SK-N-DZ (cell line): ENCODE data around the gene TENT5A.

Experiments used
- DNase-seq: peaks from one replicate; pipeline ENCODE4 v3.0.0-alpha.2; 2015; ENCODE audit warnings: low spot score

The TENT5A gene

DNA sequence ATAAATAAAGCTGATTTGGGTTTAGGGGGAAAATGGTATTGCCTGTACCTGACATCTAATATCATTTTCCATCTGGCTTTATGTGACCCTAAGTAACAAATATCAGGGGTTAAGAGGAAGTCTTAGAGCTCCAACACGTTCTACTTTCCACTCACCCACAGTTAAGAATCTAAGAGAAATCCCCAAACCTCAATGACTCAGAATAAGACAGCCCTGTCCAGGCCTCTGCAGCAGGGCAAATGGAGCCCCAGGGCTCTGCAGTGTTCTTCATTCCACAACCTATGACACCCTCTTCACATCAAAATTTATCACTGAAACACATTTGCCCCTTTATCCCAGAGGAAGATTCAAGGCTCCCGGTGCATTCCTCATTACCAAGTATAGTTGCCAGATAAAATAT, 20.3 kb upstream of the TENT5A start:
- DNase-seq, result no peak

DNA sequence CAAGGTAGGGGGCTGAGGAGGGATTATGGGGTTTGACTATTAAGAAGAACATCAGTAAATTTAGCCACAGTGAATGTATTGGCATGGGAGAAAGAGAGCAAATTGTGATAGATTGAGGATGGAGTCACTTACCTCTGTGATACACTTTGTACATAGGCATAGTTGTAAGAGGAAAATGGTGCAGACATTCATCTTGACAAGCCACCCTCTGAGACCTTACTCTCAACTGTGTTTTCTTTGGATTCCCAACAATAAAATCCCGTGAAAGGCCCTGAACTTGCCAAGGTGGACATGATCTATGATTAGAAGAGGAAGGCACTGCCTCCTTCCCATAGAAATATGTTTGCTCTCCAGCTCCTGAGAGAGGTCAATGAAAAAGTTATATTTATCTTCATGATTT, 18.6 kb upstream of the TENT5A start:
- DNase-seq, result no peak

DNA sequence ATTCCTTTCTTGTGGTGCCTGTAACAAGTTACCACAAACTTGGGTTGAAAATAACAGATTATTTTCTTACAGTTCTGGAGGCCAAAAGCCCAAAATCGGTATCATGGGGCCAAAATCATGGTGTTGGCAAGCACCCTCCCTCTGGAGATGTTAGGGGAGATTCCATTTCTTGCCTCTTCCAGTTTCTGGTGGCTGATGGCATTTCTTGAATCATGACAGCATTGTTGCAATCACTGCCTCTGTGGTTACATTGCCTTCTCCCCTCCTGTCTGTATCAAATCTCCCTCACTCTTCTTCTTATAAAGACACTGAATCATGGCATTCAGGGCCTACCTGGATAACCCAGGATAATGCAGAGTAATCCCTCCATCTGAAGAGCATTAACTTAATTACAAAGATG, 17.9 kb upstream of the TENT5A start:
- DNase-seq, result no peak

DNA sequence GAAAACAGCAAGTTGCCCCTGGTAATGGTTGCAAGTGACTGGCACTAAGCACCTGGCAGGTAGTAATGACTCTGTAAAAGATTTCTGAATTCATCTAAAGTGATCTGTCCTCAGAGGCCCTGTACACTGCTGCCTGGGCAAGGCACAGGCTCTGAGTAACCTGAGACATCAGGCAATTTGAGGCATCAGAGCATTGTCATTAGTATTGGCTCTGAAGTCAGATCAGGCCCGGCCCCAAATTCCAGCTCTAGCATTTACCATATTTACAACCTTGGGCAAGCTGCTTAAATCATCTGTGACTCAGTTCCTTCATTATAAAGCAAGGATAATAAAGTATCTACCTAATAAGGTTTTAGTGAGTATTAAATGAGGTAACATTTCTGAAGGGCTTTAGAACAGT, 17.3 kb upstream of the TENT5A start:
- no peak for DNase-seq

DNA sequence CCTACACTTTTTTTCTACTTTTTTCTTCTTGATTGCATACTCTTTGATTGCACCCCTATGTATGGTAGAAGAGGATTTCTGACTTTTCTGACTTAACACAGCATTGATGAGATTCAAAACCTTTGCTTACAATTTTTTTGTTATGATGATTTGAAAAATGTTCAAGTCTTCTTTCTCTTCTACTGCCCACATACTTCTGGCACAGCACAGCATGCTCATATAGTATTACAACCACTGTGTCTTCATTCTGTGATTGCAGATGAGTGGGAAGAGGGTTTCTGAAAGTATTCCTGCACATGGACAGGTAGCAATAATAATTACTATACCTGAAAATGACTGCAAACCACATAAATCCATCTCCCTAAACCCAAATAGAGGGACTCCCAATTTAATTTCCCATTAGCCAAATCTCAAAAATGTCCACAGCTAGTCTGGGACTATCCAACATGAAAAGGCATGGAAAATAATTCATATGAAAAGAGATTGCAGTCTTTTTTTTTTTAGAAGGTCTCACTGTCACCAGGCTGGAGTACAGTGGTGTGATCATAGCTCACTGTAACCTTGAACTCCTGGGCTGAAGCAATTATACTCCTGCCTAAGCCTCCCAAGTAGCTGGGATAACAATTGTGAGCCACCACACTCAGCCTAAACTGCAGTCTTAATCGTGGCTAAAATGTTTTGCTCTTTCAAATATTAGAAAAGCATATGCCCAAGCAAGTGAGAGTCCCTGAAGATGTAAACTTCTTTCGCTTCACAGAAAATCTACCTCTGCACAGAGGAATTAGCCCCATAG, 15.9 kb upstream of the TENT5A start:
- DNase-seq, result no peak

DNA sequence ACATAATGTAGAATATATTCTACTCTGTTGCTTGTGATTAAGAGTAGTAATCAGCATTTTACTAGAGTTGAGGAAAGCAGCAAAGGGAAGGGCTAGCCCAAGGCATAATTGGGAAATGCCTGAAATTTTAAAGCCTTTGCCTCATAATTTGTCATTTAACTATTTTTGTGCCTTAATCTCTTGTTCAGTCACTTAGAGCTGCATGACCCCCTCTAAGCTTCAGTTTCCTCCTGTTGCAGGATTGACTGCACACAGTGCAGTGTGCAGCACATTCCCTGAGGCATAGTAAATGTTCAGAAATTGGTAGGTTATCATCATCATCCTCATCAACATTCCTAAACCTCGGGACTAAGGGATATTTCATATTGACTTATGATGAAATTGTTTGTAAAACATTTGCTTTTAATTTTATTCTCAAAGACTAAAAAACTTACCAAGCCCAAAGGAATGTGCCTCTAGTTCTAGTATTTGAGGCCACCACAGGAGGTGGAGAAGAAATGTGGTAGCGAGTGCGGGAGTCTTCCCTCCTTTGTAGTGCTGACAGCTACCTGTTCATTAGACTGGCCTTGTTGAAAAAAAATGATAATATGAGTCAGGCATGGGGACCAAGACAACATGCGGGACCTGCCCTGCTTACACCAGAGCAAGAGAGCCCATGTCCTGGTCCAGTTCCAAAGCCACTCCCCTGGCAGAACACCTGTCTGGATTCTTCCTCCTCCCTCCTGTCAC, 14.8 kb upstream of the TENT5A start:
- no peak for DNase-seq

DNA sequence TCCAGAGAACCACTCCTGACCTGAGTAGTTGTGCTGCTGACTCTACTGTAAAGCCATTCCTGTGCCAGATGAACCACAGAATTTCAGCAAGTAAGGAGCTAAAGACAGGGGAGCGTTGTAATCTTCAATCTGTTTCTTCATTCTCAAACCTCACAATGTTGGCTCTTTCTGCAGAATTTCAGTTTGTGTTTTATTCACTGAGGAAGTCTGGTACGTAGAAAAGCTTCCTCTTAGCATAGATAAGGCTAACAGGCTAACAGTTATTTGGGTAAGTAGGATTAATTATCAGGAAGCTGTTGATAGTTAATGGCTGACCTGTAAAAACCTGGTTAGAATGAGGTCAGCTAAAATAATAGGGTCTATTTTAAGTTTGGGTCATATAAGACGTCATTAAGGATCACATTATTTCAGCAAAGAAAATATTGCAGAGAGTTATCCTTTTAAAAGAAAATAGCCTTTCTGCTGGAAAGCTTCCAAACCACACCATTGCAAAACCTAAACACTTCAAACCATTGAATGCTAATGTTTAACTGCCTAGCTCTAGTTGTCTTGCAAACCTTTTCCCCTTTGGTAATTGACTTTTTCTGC, 14.1 kb upstream of the TENT5A start:
- DNase-seq, result no peak

DNA sequence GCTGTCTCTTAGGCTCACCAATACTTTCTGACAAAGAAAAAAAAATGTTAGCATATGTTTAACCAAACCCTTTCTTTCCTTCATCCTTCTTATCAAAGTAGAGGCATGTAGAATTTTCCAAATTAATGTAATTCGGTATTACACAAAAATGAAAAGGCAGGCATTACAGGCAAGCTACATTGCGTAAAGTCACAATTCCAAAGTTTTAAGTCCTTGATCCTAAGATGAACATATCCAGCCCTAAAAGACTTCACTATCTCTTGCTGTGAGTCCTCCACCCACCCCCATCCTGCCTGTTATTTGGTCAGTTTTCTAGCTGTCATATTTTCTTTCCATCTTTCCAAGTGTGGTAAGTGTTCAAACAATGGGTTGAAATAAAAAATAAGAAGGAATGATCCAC, 12.1 kb upstream of the TENT5A start:
- no peak for DNase-seq

DNA sequence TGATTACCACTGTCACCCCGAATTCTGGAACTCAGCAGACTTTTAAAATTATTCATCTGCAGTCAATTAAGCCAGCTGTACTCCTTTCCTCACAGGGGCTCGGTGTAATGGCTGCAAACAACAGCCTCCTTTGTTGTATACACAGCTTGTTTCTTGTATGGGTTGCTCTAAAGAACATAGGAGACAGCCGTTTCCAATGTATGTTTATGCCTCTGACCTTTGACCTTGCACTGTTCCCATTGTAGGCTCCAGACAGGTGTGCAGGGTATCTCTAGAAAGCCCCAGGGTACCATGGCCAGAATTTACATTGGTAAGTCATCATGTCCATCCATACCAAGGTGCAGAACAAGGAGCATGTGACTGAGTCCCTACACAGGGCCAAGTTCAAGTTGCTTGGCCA, 11.5 kb upstream of the TENT5A start:
- DNase-seq, result no peak

DNA sequence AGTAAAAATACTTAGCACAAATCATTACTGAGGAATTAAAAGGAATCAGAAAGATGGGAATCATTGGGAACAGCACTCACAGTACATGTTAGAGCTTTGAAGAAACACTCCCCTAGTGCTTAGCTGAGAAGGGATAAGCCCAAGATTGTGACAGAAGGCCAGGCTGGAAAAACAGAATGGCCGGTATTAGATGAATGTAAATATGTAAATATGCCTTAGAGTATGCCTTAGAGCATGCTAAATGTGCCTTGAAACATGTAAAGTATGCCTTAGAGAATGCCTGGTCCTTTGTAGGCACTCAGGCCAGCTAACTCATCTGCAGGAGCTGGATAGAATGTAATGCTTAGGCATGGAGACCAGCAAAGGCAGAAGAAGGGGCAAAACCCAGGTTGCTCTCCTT, 10.6 kb upstream of the TENT5A start:
- DNase-seq, result no peak

DNA sequence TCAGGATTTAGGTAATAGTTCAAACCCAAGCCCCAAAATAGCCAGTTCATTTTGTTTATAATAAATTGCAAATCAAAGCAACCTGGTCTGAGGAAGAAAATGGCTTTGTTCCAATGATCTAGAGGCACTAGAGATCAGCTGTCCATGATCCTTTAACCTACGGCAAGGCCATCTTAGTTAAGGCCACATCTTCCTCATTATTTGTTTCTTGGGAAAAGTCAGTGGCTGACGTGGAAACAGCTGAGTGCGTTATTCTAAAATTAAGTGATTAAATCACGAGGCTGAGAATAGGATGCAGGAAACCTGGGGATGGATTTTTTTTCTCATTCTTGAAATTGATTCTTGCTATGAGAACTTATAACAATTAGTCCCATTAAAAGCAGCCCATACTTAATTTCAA, 10.1 kb upstream of the TENT5A start:
- DNase-seq, result no peak

DNA sequence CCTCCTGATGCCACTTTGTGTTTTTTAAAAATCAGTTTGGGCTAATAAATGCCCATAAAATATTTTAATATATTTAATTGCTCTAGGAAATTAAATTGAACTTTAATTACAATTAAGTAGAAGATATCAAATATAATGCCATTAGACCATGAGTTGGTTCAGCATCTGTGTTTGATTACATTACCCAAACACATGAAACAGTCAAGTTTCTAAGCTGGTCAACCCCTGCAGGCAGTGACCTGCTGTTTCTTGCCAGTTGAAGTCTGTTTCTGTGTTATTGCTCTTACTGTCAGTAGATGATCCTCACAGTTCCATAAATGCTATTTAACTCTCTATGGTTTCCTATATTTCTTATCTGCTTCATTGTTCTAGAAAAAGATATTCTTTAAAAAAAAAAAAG, 9.7 kb upstream of the TENT5A start:
- no peak for DNase-seq

DNA sequence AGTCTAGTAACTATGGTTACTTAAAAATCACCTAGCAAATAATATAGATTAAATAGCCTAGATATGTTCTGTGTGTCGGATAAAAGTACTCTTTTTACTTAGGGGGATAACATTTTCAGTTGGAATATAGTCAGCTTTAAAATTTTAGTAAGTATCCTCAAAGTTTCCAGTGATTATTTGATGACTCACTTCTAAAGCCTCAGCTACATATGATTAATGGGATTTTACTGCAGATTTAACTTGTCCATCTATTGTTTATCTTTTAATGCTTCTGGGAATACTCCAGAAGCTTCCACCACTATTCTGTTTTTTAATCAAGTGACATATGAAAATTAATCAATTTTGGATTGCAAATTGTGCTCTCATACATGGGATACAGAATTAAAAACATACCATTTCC, 8.7 kb upstream of the TENT5A start:
- no peak for DNase-seq

DNA sequence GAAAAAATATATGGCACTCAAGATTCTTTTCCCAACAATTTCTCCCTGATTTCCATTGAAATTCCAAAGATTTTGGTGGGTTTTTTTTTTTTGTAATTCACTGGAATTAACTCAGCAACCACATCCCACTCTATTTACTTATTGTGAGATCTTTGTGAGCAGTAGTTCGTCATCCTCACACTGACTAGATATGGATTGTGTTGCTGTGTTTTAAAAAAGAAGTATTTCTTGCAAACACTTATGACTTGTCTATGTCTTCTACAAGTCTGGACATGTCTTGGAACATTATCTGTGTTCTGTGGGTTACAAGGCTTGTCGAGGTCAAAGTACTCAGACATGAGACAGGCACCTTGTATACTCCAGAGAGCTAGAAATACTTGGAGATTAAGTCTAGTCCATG, 7.3 kb upstream of the TENT5A start:
- DNase-seq, result no peak

DNA sequence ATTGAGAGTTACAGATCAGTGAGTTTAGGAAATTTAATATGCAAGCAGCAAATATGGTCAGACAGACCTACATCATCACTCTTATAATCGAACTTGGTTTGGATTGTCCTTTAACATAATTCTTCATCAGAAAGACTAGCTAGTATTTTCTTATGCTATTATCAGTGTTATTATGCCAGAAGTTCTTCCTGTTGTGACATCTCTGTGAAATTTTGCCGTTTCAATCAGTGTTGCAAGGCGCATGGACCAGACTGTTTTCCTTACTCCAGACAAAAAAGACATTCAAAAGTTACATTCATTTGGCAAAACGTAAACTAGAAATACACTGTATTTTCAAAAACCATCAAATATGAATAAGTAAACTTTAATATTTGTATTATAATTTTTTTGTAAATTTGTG, 5.7 kb upstream of the TENT5A start:
- no peak for DNase-seq

DNA sequence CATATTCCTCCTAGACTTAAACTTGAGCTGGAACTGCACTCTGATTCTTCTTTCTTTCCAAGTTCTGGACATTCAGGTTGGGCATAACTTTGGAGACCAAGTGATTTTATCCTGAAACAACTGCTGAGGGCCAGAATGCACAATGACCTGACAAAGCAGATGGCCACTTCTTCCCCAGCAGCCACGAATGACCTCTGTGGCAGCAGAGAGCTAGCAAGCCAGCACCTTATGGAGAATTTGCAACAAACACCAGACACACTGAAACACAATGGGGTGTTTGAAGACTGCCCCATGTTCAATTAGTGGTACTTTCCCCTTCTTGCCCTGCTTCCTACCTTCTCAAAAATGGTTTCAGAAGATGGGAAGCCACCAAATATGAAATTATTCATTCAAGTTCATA, 4.2 kb upstream of the TENT5A start:
- DNase-seq, result no peak

DNA sequence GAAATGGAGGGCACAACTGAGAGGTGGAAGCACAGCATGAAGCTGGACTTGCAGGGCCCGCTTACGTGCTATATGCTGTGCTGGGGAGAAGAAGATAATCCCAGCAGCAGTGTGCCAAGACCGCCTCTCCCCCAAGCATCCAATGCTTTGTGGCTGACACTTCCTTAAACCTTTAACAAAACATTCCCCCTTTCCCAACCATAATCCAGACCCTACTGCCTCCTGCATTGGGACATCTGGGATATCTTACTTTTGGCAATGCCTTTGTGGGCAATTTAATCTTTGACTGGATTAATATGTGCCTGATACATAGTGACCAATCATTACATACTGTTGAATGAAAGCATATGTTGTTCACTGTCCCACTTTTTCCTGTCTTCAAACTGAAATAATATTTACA, 3.1 kb upstream of the TENT5A start:
- DNase-seq, result no peak

DNA sequence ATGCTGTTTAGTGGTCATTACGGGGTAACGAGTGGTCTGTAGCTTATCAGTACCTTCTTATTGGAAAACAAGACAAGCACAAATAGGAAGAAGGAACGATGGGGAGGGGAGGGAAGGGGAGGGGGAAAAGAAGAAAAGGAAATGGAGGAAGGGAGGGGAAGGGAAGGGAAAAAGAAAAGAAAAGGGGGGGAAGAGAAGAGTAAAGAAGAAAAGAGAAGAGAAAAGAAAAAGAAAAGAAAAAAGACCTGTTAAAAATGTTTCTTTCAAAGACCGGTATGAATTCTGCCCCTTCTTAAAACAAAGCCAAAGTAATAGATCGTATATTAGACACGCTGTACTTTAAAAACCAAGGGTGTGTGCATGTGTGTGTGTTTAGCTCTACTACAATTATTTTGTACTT, 2.4 kb upstream of the TENT5A start:
- DNase-seq, result no peak

DNA sequence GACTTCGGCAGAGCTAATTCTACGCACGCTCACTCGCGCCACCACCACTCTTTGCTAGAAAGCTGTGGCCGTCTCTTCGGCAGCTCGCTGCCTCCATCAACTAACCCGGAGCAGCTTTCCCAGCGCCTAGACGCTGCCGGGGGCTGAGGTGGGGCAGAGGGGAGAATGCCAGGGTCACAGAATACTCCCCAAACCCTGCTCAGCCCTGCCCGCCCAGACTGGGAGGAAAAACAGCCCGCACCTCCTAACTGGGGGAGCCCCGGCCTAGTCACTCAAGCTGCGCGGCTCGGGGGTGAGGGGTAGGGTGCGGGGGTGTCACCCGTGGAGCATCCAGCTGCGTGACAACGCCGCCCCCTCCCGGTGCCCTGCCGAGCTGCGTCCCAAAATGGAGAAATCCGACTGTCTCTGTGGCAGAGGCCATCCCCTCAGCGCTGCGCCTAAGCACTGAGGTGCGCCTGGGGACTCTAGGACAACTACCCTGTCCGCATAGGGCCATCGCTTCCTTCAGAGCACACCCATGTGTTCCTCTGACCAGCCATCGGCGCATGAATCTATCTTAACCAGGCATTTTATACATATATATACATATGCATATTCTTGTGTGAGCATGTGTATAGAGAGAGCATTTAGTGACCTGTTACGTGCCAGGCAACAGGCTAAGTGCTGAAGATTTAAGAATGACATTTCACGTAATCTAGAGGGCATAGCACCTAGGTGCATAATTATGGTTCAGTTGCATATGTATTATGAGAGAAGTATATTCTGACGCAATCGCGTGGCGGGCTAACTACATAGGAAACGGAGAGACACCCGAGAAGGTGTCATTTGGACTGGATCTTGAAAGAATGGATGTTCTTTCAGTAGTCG, 1.5 kb upstream of the TENT5A start:
- peak; percentile 77 for DNase-seq

DNA sequence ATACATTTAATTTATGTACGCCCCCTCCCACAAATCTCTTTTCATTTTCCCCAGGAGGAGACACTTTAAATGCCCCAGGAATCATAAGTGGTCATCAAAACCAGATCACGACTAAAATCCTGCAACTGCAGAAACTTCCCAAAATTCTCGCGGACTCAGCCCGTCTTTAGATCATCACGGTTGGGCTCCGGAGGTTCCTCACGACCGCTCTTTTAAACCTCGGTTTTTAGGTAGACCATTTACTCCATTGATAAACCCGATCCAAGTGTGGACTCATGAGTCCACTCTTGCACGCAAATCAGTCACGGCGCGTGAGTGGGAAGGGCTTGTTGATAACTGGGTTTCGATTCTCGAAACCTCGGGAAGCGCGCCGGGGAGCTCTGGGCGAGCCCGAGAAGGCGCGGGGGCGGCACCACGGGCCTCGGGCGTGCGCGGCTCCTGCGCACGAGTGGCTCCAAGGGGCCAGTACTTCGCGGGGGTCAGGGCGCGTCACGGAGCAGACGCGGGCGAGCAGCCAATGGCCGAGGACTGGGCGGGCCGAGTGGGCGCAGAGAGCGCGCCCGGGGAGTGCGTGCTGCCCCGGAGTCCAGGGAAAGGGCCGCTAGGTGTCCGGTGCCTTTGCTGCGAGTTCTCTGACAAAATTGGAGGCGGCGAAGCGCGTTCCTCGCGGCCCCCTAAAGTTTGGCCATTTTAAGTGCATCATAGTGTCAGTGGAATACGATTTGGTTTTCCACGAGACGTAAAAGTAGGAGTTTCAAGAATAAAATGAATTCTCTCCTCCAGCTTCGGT, 635 bp upstream of the TENT5A start:
- DNase-seq, result peak; percentile 85

DNA sequence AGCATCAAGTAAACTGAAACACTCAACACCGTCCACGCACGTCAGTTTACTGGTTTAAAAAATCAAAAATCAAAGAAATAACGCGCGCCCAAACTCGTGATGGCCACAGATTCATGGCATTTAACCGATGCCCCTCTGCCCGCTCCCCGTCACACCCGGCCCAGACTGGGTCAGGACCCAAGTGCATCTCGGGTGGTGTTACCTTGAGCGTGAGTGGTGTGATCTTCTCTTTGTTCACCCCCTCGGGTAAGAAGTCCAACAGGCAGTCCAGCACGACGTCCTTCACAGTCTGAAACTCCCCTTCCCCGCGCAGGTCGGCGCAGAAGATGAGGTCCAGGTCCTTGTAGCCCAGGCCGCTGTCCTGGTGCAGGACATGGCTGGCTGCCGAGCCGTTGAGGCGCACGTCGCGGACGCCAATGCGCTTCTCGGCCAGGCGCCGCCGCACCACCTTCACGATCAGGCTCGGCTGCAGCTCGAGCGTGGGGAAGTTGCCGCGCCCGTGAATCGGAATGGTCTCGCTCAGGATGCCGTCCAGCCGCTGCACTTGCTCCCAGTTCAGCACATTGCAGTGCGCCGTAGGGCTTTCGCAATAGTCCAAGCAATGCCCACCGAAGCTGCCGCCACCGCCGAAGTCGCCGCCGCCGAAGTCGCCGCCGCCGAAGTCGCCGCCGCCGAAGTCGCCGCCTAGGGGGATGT, 945 bp downstream of the TENT5A start:
- DNase-seq, result peak; percentile 38
